Femur (tissue), 1 donor: ENCODE data around the gene IVD.
A peak's percentile ranks its signal among the peaks of the same experiment; 100 is the strongest.
"Not testable (repeated sequence)": the region's sequence is repeated elsewhere in the genome, so short reads cannot be mapped to it uniquely, and the experiment has no call there.

Source experiments
- DNase-seq: peaks from one replicate; pipeline ENCODE4 v3.0.0-alpha.2; 2017

The IVD gene

GRCh38 chr15:40439960-40440742 is 34.6 kb downstream of the IVD start:
- peak; percentile 62 for DNase-seq

- peak; percentile 98 for DNase-seq
Observed at GRCh38 chr15:40440743-40441564, 35.4 kb downstream of the IVD start, which contains the start of gene BAHD1. BAHD1 (plus strand) TSS chr15:40440953; CDS start chr15:40458465, 17,512 bp downstream.

GRCh38 chr15:40441565-40442531 is 36.3 kb downstream of the IVD start:
- DNase-seq = no peak

GRCh38 chr15:40443255-40443654 is 37.7 kb downstream of the IVD start:
- no peak for DNase-seq

GRCh38 chr15:40443846-40444245 is 38.3 kb downstream of the IVD start:
- DNase-seq = no peak

GRCh38 chr15:40444736-40445135 is 39.1 kb downstream of the IVD start:
- DNase-seq = no peak

GRCh38 chr15:40445421-40445922 is 39.9 kb downstream of the IVD start:
- DNase-seq = no peak

- DNase-seq = no peak
Observed at GRCh38 chr15:40446144-40446543, 40.5 kb downstream of the IVD start.

- DNase-seq = no peak
Observed at GRCh38 chr15:40448354-40448753, 42.8 kb downstream of the IVD start.

- DNase-seq = no peak
Observed at GRCh38 chr15:40449275-40449674, 43.7 kb downstream of the IVD start.

GRCh38 chr15:40450047-40450446 is 44.5 kb downstream of the IVD start:
- DNase-seq = no peak

- DNase-seq = no peak
Observed at GRCh38 chr15:40451527-40452158, 46.0 kb downstream of the IVD start.

GRCh38 chr15:40452296-40453090 is 46.9 kb downstream of the IVD start:
- DNase-seq = no peak

- not testable (repeated sequence) for DNase-seq
Observed at GRCh38 chr15:40453941-40454340, 48.3 kb downstream of the IVD start.

- DNase-seq = no peak
Observed at GRCh38 chr15:40454904-40455391, 49.4 kb downstream of the IVD start.

GRCh38 chr15:40456299-40456712 is 50.7 kb downstream of the IVD start:
- DNase-seq = no peak

- no peak for DNase-seq
Observed at GRCh38 chr15:40456738-40457137, 51.1 kb downstream of the IVD start.

GRCh38 chr15:40458495-40459371 is 53.1 kb downstream of the IVD start:
- DNase-seq = no peak

GRCh38 chr15:40459391-40460015 is 53.9 kb downstream of the IVD start:
- DNase-seq = no peak
